AG20443 (cell line): ENCODE results near the gene UST.
"Not testable (repeated sequence)": the region's sequence is repeated elsewhere in the genome, so short reads cannot be mapped to it uniquely, and the experiment has no call there.

Experiments
- DNase-seq: peaks from one replicate; pipeline ENCODE4 v3.0.0; 2012; ENCODE audit warnings: low spot score, mixed read lengths

The UST gene

GRCh38 chr6:149037051-149037671 lies 290.3 kb downstream of the UST start:
- no peak for DNase-seq

DNA sequence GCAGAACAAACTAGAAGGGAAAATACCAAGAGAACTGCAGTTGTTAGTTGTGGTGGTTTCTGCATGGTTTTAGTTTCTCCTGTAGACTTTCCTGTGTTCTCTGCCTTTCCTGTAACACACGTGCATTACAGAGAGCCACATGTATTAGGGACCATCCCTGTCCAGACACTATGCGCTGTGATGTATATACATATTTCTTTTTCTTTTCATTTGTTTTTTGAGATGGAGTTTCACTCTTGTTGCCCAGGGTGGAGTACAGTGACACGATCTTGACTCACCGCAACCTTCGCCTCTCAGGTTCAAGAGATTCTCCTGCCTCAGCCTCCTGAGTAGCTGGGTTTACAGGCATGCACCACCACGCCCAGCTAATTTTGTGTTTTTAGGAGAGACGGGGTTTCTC lies 292.2 kb downstream of the UST start:
- DNase-seq, result not testable (repeated sequence)

- DNase-seq, result no peak
These were observed 295.1 kb downstream of the UST start for GRCh38 chr6:149041953-149042352.

- no peak for DNase-seq
These were observed 296.8 kb downstream of the UST start for GRCh38 chr6:149043476-149044130.

GRCh38 chr6:149044528-149044927 lies 297.7 kb downstream of the UST start:
- peak; percentile 52 for DNase-seq

DNA sequence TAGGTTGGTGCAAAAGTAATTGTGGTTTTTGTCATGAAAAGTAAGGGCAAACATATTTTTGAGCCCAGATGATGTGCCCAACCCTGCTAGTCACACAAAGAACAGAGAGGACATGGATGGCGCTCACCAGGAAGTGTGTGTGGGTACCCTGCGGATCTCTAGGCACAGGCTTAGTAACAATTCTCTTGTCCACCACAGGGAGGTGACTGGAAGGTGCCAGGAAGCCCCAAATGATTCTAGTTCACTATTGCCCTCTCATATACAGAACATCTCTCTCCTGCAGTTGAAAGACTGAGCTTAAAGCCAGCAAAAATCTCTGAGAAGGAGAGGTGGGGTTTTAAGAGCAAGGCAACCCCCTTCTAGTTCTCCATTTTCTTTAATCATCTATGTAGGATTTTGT lies 298.6 kb downstream of the UST start:
- no peak for DNase-seq

- no peak for DNase-seq
These were observed 299.5 kb downstream of the UST start for GRCh38 chr6:149046164-149046821.

GRCh38 chr6:149046822-149047246 lies 300.0 kb downstream of the UST start:
- DNase-seq, result no peak

- no peak for DNase-seq
These were observed 302.4 kb downstream of the UST start for GRCh38 chr6:149049230-149049629.

GRCh38 chr6:149050160-149050559 lies 303.3 kb downstream of the UST start:
- DNase-seq, result no peak

GRCh38 chr6:149052350-149053106 lies 305.7 kb downstream of the UST start:
- DNase-seq, result no peak

DNA sequence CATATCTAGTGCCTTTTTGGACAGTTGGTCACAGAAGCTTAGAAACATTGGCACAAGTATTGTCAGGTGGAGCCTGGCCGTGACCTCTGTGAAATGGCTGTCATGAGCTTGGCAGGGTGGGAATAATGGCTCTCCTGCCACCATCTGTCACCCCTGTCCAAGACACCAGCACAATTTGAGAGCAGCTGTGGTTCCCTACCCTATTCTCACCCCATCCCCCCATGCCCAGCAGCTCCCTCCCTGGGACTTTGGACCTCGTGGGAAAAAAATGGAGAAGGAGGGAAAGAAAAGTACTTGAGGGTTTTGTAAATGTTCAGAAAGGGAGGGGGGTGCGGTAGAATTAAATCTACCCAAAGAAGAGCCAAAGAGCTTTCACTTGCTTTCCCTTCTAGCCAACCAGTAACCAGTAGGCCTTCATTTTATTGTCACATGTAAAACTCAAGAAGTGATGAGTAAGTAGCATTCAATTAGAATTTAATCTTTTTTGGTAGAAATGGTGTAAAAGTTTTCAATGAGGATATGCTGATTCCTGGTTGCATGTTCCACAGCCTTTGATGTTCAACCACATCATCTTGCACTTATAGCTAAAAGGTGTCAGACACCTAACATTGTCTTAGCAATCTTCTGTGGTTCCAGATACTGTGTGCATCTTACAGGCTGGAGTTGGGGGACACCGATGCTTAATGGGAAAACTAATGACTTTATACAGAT lies 307.2 kb downstream of the UST start:
- no peak for DNase-seq

- DNase-seq, result no peak
These were observed 307.8 kb downstream of the UST start for GRCh38 chr6:149054559-149055194.

DNA sequence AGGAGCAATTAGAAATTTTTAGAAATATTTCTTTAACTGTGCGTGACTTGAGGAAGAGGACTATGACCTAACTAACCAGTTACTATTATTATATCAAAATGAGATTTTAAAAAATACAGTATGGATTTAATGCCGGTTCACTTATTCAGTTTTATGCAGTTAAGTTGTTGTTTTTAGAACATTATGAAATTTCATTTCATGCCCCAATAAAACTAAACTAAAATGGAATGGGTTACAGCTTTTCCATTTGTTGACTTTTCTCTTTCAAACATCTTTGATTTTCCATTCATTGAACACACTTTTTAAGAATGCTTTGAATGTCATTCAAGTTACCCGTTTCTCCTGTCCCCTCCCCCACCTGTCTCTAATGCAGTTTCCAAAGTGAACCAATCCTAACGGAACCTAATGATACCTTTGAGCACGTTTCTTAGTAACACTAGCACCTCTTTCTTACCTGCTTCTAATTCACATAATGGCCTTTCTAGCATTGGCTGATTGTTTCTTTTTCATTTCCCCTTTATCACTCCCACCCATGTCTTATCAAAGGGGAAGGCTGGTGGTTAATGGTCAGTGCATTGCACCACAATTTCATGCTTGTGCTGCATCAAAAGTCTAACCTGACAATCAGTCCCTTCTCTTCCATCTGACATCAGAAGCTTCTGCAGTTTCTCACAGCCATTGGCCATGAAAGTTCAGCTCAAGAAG lies 308.5 kb downstream of the UST start:
- DNase-seq, result no peak

GRCh38 chr6:149056777-149057463 lies 310.1 kb downstream of the UST start:
- no peak for DNase-seq

GRCh38 chr6:149057464-149057840 lies 310.6 kb downstream of the UST start:
- DNase-seq, result no peak

GRCh38 chr6:149059557-149059956 lies 312.7 kb downstream of the UST start:
- DNase-seq, result no peak

DNA sequence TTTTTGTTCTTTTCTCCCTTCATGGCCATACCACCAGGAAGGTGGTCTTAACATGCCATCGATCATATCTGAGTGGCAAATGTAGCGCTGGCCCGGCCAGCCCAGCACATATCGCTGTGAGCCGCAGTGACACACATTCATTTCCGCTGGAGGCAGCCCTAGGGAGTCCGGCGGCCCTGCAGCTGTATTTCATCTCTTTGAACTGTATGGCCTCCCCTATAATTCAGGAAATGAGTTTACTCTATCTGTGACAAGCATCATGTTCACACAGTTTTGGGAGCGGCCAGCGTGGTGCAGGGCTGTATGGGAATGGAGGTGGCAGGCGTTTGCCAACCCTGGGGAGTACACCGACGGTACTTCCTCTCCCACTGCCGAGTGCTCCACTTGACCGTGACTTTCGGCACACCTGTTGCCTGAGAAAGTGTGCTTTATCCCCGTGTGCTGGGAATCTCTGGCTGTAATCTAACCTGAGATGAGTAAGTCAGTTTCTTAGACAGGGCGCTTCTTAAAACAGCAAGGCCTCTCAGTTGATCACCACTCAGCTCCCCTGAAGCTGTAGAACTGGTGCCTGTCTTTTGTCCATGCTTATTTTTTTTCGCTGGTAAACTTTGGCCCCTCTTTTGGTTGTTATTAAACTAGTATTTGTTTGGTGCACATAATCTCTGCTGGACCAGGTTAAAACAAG lies 313.6 kb downstream of the UST start:
- DNase-seq, result no peak

DNA sequence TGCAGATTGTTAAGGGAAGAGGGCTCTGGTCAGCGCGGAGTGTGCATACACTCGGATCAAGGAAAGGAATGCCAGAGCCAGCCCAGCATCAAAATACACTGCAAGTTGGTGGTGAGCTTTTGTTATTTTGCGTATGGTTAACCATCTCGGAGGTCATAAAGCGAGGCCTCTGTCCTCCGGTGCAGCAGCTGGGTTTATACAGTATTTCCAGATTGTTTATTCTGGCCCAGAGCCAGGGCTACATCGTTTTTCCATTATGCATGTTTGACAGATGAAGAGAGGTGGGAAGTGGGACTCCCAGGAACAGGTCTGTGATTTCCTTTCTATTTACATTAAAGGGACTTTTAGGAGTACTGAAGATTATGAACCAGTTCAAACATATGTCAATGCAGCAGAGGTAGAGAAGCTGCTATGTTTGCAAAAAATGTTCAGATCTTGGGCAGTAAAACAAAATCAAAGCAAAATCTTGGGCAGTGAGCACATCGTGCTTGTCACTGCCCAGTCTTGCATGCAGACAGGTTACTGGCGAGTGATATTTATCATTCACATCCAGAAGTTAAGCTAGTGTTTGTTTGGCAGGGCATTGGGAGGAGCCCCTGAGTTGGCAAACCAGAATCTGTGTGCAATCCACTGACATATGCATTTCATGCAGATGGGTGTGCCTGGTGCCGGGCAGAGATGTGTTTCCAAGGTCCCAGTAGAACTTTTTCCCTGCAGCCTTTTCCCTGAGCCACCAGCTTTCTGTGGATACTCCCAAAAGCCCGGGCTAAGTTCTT lies 314.3 kb downstream of the UST start:
- no peak for DNase-seq
